Cardiac muscle cell (in vitro differentiated cells and primary cell): ENCODE data around the gene PROK1. TPM values are rescaled to one million over a fixed set of nuclear protein-coding genes. Genes with fewer than 3 reads are reported as not detected.

Experiments
- DNase-seq, 2 donors: peaks; one replicate each; pipeline versions ENCODE4 v3.0.0 to v3.0.0-alpha.2; 2010 to 2017; ENCODE audit warnings: low read depth in 1 of 2, low spot score in 1 of 2
- H3K27ac ChIP-seq: fragments of 200-600 bp; sonication (generic); 2 replicates; pipeline ENCODE4 v1.5.1; 2016
- H3K27me3 ChIP-seq: fragments of 200-600 bp; sonication (generic); 2 replicates; pipeline ENCODE4 v1.6.0; 2016; ENCODE audit warnings: control low read depth
- H3K36me3 ChIP-seq: fragments of 200-600 bp; sonication (generic); 2 replicates; pipeline ENCODE4 v1.5.1; 2016; ENCODE audit warnings: control low read depth
- H3K4me1 ChIP-seq: fragments of 200-600 bp; sonication (generic); 2 replicates; pipeline ENCODE4 v1.8.1; 2017; ENCODE audit warnings: low read depth, mild to moderate bottlenecking, mixed run types
- H3K4me3 ChIP-seq: fragments of 200-600 bp; sonication (generic); 2 replicates; pipeline ENCODE4 v1.5.1; 2016; ENCODE audit warnings: mild to moderate bottlenecking
- H3K9me3 ChIP-seq: fragments of 200-600 bp; sonication (generic); 2 replicates; pipeline ENCODE4 v1.5.1; 2017; ENCODE audit warnings: low read depth, mild to moderate bottlenecking, control low read depth
- polyA plus RNA-seq: library from polyadenylated mRNA; unstranded; fragments of >200 nt; fragmentation: Nextera tagmentation; extraction: Ambion mirVana; gene quantifications from 2 replicates; pipeline ENCODE4 v1.2.1, GENCODE V29; 2016
- total RNA-seq: library from RNA; depleted of rRNA; stranded (reverse); fragments of >200 nt; gene quantifications from 2 replicates; pipeline ENCODE4 v1.2.3, GENCODE V29; 2016
- TF ChIP-seq, protein P1 (sequence below): IDR thresholded peaks from 2 replicates; pipeline ENCODE4 v1.5.1; 2012; ENCODE audit warnings: low read depth, mild to moderate bottlenecking, low read length

The PROK1 gene
- total and polyA plus RNA-seq, 2 experiments from 2014 or later = 0.24 TPM; not detected in 1

- Histone ChIP-seq H3K9me3 (no peaks in the 10 kb centered on the region), H3K36me3 (no peaks in the 10 kb centered on the region), H3K4me3 (no peak overlapping the region), H3K27me3 (no peaks in the 10 kb centered on the region), H3K4me1 (peaks cover 7% of the 10 kb centered on the region), H3K27ac (no peak overlapping the region)
- TF ChIP-seq, protein P1, sequence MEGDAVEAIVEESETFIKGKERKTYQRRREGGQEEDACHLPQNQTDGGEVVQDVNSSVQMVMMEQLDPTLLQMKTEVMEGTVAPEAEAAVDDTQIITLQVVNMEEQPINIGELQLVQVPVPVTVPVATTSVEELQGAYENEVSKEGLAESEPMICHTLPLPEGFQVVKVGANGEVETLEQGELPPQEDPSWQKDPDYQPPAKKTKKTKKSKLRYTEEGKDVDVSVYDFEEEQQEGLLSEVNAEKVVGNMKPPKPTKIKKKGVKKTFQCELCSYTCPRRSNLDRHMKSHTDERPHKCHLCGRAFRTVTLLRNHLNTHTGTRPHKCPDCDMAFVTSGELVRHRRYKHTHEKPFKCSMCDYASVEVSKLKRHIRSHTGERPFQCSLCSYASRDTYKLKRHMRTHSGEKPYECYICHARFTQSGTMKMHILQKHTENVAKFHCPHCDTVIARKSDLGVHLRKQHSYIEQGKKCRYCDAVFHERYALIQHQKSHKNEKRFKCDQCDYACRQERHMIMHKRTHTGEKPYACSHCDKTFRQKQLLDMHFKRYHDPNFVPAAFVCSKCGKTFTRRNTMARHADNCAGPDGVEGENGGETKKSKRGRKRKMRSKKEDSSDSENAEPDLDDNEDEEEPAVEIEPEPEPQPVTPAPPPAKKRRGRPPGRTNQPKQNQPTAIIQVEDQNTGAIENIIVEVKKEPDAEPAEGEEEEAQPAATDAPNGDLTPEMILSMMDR = no peak
- DNase-seq = no peak
Observed at GRCh38 chr1:110492573-110492972, 41.6 kb downstream of the PROK1 start.

GRCh38 chr1:110493059-110493699 lies 42.2 kb downstream of the PROK1 start:
- Histone ChIP-seq H3K9me3 (no peaks in the 10 kb centered on the region), H3K4me3 (no peak overlapping the region), H3K27me3 (no peaks in the 10 kb centered on the region), H3K4me1 (peaks cover 7% of the 10 kb centered on the region), H3K27ac (no peak overlapping the region), H3K36me3 (no peaks in the 10 kb centered on the region)
- TF ChIP-seq, protein P1 = no peak
- no peak for DNase-seq

DNA sequence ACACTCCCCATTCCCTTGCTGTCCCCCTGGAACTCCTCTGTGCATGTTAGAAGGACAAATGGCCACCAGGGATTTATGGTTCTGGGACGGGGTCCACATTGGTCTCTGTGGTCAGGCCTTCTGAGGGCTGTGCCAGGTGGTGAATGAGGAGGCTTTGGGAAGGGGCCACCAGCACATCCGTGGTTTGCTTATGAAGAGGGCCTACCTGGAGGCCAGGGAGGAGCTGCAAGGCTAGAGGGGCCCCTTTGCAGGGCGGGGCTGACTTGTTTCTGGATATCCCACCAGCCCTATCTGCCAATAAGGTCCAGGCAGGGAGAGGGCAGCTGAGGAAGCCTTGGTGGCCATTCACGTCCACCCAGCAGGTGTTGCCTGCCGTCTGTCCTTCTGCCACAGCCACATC lies 43.1 kb downstream of the PROK1 start:
- Histone ChIP-seq H3K27me3 (no peaks in the 10 kb centered on the region), H3K4me3 (no peak overlapping the region), H3K36me3 (no peaks in the 10 kb centered on the region), H3K27ac (no peak overlapping the region), H3K4me1 (peaks cover 7% of the 10 kb centered on the region), H3K9me3 (no peaks in the 10 kb centered on the region)
- TF ChIP-seq, protein P1 = no peak
- no peak for DNase-seq

DNA sequence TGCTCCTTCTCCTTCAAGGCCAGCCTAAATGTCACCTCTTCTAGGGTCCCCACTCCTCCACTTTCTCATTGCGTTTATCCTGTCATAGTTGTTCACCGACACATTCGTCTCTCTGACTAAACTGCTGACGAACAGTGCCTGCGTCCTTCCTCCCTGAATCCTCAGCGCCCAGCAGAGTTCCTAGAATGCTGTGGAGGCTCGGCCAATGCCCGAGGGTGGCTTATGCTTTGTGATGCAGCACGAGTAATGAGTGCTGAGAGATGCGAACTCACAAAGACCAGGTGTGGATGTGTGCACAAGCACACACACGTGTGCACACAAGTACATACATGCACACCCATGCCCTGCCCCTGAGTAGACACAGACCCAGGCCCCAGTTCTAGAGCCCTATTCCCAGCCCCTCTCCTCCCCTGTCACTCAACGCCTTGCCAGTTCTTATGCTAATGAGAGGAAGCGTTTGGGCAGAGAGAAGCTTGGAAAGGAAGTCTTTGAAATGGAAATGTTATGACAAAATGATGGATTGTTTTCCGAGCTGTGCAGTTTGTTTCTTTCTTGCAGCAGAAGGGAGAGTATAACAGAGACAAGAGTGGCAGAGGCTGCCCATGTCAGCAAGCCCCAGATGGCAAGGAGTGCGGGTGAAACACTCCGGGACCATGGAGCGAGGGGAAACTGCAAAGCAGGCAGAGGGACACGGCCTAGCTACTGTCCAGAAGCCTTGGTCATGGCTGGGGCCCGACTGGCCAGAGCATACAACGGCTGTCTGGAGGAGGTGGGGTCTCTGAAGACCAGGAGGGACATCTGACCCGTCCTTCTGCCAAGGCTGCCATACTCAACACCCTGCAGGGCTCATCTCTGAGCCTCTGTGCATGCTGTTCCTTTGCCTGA lies 43.8 kb downstream of the PROK1 start:
- TF ChIP-seq, protein P1 = no peak

DNA sequence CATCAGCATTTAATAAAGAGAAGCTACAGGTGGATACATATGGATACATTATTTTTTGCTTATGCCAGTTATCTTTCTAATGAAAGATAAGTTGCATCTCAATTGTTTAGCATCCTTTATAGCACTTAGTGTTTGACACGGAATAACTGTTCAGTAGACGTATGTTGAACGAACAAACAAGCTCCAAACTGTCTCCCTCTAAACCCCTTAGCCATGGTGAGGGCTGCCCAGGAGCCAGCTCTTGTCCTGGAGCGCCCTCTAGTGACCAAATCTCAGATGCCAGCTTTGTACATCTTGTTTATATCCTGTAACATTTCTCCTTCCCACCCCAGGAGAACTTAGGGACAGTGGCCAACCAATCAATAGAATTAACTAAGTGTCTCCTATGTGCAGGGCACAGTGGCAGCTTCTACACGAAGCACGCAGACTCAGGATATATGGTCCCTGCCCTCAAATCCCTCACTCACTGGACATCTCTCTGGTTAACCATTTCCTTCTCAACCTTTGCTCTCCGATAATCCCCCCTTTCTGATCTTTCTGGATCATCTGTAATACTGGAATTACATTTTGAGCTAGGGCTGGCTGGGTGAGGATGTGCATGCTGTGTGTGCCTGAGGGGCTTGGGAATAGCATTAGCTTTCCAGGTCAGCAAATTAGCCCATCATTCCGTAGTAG lies 45.1 kb downstream of the PROK1 start:
- Histone ChIP-seq H3K9me3 (no peaks in the 10 kb centered on the region), H3K27me3 (no peaks in the 10 kb centered on the region), H3K27ac (no peak overlapping the region), H3K4me1 (peaks cover 7% of the 10 kb centered on the region), H3K4me3 (no peak overlapping the region), H3K36me3 (no peaks in the 10 kb centered on the region)
- TF ChIP-seq, protein P1 = peak; percentile 85
- peak; percentile 86 to 89 for DNase-seq

More for the DNA sequence above, 43.8 kb downstream of the PROK1 start:
- H3K4me1 ChIP-seq = peaks cover 7% of the 10 kb centered on the region
- H3K27ac ChIP-seq = no peak overlapping the region
- H3K9me3 ChIP-seq = no peaks in the 10 kb centered on the region
- H3K27me3 ChIP-seq = no peaks in the 10 kb centered on the region
- peak in 1 of 2 donors; percentile 25 for DNase-seq
- H3K4me3 ChIP-seq = no peak overlapping the region
- H3K36me3 ChIP-seq = no peaks in the 10 kb centered on the region
